Muscle of leg (tissue), 11 donors: Measurements from ENCODE around the gene REPS1. TPM values are rescaled to one million over a fixed set of nuclear protein-coding genes. Genes with fewer than 3 reads are reported as not detected.
"Not testable (repeated sequence)": the region's sequence is repeated elsewhere in the genome, so short reads cannot be mapped to it uniquely, and the experiment has no call there.

ENCODE experiments used
- DNase-seq: peaks from one replicate; pipeline ENCODE4 v3.0.0; 2013
- H3K27ac ChIP-seq: one replicate; pipeline ENCODE4 v1.5.1; 2013; ENCODE audit warnings: mild to moderate bottlenecking, low read length, control low read depth
- H3K27me3 ChIP-seq: one replicate; pipeline ENCODE4 v1.6.1; 2013; ENCODE audit warnings: low read length; ENCODE audit not compliant: control insufficient read depth, insufficient read depth
- H3K36me3 ChIP-seq: one replicate; pipeline ENCODE4 v1.6.1; 2013; ENCODE audit warnings: low read length; ENCODE audit not compliant: control insufficient read depth, insufficient read depth
- H3K4me1 ChIP-seq: one replicate; pipeline ENCODE4 v1.6.1; 2013; ENCODE audit warnings: low read length; ENCODE audit not compliant: control insufficient read depth, insufficient read depth
- H3K4me3 ChIP-seq: one replicate; pipeline ENCODE4 v1.5.1; 2013; ENCODE audit warnings: low read length, control low read depth
- H3K9me3 ChIP-seq: replicated peaks from 2 replicates; pipeline ENCODE4 v1.6.1; 2013; ENCODE audit warnings: low read depth, low read length; ENCODE audit not compliant: control insufficient read depth
- WGBS: methylation state at CpG from one replicate; pipeline ENCODE4 v1.1.5; 2013; ENCODE audit warnings: missing lambda C conversion rate; ENCODE audit not compliant: insufficient coverage; 5-methylcytosine and 5-hydroxymethylcytosine counted together
- polyA plus RNA-seq, 8 donors: library from polyadenylated mRNA; unstranded; fragments of 120-200 nt; gene quantifications; one replicate each; pipeline versions ENCODE4 v1.2.1 to v1.2.3, GENCODE V29; 2013; ENCODE audit warnings: inconsistent platforms in 1 of 8, low replicate concordance in 1 of 8; ENCODE audit not compliant: insufficient read length in 8 of 8, insufficient read depth in 1 of 8
- total RNA-seq: library from RNA; stranded (reverse); fragments of 120-200 nt; gene quantifications from one replicate; pipeline ENCODE4 v1.2.4, GENCODE V29; 2013

The REPS1 gene
- total and polyA plus RNA-seq, 9 donors: 28.2 to 49.9 (median 40.9) TPM

DNA sequence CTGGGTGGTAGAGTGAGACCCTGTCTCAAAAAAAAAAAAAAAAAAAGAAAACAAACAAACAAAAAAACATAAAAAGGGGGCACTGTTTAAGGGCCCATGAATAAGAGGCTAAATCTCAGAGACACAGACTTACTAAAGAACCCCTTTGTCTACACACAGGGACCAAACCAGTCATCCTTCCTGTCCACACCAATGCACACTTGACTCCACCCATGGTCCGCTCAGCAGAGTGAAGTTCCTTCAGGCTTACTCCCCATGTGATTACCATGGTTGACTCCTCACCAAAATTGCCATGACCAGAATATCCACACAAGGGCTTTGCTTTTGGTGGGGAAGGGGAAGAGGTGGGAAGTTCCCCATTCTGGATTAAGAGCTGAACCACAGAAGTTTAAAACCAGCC lies 19.4 kb upstream of the REPS1 start:
- H3K27me3 ChIP-seq: no peaks in the 10 kb centered on the region
- no peak overlapping the region for H3K27ac ChIP-seq
- no peaks in the 10 kb centered on the region for H3K9me3 ChIP-seq
- H3K4me3 ChIP-seq: no peak overlapping the region
- no peaks in the 10 kb centered on the region for H3K4me1 ChIP-seq
- no peaks in the 10 kb centered on the region for H3K36me3 ChIP-seq
- no peak for DNase-seq
- no CpG with 5 or more reads among the region's 1 CpG for WGBS

DNA sequence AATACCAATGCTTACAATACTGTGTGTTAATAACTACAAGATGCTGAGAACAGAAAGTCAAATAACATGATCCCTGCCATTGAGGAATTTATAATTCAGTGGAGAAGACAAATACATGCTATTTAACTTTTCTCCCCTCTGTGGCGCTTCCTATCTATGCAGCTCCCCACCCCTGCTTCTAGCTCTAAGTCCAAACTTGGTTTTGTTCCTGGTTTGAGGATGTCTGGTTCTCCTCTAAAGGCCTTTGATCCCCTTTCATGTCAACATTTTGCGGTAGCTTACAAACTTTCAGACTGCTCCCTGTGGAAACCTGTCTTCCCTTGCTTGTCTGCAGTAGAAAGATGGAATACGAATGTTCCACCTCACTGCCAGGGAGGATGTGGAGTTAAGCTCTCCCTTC lies 18.4 kb upstream of the REPS1 start:
- H3K4me1 ChIP-seq: no peaks in the 10 kb centered on the region
- no CpG with 5 or more reads among the region's 3 CpGs for WGBS
- no peaks in the 10 kb centered on the region for H3K36me3 ChIP-seq
- no peak overlapping the region for H3K4me3 ChIP-seq
- H3K27ac ChIP-seq: no peak overlapping the region
- no peaks in the 10 kb centered on the region for H3K27me3 ChIP-seq
- no peak for DNase-seq
- no peaks in the 10 kb centered on the region for H3K9me3 ChIP-seq

- no peak overlapping the region for H3K4me3 ChIP-seq
- H3K4me1 ChIP-seq: peaks cover 3% of the 10 kb centered on the region
- H3K36me3 ChIP-seq: no peaks in the 10 kb centered on the region
- no peak for DNase-seq
- no peaks in the 10 kb centered on the region for H3K27me3 ChIP-seq
- no peaks in the 10 kb centered on the region for H3K9me3 ChIP-seq
- no peak overlapping the region for H3K27ac ChIP-seq
These were observed 15.7 kb upstream of the REPS1 start for GRCh38 chr6:139003751-139004150.

DNA sequence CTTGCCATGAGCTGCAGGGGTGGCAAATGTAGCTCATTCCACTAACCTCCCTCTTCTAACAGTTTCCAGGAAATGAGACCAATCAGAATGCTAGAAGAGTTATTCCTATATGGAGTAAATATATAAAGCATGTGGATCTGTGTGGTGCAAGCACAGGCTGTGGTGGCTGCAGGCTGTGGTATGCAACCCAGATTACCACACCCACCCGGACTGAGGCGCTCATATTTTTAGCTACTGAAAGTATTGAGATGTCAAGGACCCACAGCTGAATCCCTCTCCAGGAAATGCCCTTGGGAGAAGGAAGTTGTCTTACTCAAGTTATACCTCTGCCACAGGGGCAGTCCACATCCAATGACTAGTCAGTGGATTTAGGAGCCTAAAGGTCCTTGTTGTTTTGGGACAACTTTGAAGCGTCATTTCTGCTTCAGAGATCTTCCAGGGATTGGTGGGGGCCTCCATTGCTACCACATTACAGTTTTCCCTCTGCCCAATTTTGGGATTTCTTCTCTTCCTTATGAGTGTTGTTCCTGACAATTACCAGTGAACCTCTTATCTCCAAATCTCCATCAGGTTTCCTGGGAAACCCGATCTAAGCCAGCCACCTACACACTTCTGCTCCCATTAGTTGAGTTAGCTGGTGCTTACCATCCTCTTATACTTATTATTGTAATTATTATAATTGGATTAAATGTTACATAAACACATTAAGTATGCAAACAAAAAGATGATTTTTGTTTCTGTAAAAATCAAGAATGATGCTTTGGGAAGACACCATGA lies 12.1 kb upstream of the REPS1 start:
- no peaks in the 10 kb centered on the region for H3K27me3 ChIP-seq
- peaks cover 3% of the 10 kb centered on the region for H3K4me1 ChIP-seq
- H3K27ac ChIP-seq: no peak overlapping the region
- H3K36me3 ChIP-seq: no peaks in the 10 kb centered on the region
- no peak overlapping the region for H3K4me3 ChIP-seq
- DNase-seq: no peak
- no peaks in the 10 kb centered on the region for H3K9me3 ChIP-seq
- WGBS: no CpG with 5 or more reads among the region's 4 CpGs

DNA sequence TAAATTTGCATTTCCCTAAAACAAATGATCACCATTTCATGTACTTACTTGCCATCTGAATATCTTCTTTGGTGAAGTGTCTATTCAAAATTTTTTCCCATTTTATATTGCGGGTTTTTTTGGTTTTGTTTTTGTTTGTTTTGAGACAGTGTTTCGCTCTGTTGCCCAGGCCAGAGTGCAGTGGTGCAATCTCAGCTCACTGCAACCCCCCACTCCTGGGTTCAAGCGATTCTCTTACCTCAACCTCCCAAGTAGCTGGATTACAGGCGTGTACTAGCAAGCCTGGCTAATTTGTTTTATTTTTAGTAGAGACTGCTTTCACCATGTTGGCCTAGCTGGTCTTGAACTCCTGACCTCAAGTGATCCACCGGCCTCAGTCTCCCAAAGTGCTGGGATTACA lies 9.1 kb upstream of the REPS1 start:
- WGBS: 100% methylated on average over 1 of the region's 5 CpGs
- no peak overlapping the region for H3K27ac ChIP-seq
- no peak for DNase-seq
- H3K4me1 ChIP-seq: peaks cover 3% of the 10 kb centered on the region
- H3K9me3 ChIP-seq: no peaks in the 10 kb centered on the region
- no peaks in the 10 kb centered on the region for H3K36me3 ChIP-seq
- no peak overlapping the region for H3K4me3 ChIP-seq
- no peaks in the 10 kb centered on the region for H3K27me3 ChIP-seq

- no peaks in the 10 kb centered on the region for H3K9me3 ChIP-seq
- no peaks in the 10 kb centered on the region for H3K36me3 ChIP-seq
- H3K4me3 ChIP-seq: no peak overlapping the region
- no CpG with 5 or more reads among the region's 3 CpGs for WGBS
- no peak for DNase-seq
- no peaks in the 10 kb centered on the region for H3K27me3 ChIP-seq
- peaks cover 3% of the 10 kb centered on the region for H3K4me1 ChIP-seq
- no peak overlapping the region for H3K27ac ChIP-seq
These were observed 8.5 kb upstream of the REPS1 start for GRCh38 chr6:138996524-138996923.

DNA sequence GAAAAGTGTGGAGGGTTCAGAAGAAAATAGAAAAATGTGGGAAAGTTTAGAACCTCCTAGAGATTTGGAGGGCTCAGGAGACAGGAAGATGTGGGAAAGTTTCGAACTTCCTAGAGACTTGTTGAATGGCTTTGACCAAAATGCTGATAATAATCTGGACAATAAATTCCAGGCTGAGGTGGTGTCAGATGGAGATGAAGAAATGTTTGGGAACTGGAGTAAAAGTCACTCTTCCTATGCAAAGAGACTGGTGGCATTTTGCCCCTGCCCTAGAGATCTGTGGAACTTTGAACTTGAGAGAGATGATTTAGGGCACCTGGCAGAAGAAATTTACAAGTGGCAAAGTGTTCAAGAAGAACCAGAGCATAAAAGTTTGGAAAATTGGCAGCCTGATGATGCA lies 5.4 kb upstream of the REPS1 start:
- H3K36me3 ChIP-seq, DNase-seq, H3K27ac ChIP-seq, H3K27me3 ChIP-seq, H3K9me3 ChIP-seq, H3K4me3 ChIP-seq, H3K4me1 ChIP-seq: not testable (repeated sequence)
- WGBS: 50% methylated on average over 1 of the region's 1 CpG

- H3K4me1 ChIP-seq, H3K9me3 ChIP-seq, H3K4me3 ChIP-seq, H3K27ac ChIP-seq, H3K36me3 ChIP-seq, DNase-seq, H3K27me3 ChIP-seq: not testable (repeated sequence)
- 95% methylated on average over 3 of the region's 5 CpGs for WGBS
These were observed 4.9 kb upstream of the REPS1 start for GRCh38 chr6:138992965-138993364.

GRCh38 chr6:138991206-138991605 lies 3.2 kb upstream of the REPS1 start:
- Histone ChIP-seq H3K27me3 (no peaks in the 10 kb centered on the region), H3K27ac (no peak overlapping the region), H3K9me3 (no peaks in the 10 kb centered on the region), H3K4me3 (no peak overlapping the region), H3K36me3 (no peaks in the 10 kb centered on the region), H3K4me1 (peaks cover 4% of the 10 kb centered on the region)
- no peak for DNase-seq
- WGBS: 65% methylated on average over 5 of the region's 5 CpGs

DNA sequence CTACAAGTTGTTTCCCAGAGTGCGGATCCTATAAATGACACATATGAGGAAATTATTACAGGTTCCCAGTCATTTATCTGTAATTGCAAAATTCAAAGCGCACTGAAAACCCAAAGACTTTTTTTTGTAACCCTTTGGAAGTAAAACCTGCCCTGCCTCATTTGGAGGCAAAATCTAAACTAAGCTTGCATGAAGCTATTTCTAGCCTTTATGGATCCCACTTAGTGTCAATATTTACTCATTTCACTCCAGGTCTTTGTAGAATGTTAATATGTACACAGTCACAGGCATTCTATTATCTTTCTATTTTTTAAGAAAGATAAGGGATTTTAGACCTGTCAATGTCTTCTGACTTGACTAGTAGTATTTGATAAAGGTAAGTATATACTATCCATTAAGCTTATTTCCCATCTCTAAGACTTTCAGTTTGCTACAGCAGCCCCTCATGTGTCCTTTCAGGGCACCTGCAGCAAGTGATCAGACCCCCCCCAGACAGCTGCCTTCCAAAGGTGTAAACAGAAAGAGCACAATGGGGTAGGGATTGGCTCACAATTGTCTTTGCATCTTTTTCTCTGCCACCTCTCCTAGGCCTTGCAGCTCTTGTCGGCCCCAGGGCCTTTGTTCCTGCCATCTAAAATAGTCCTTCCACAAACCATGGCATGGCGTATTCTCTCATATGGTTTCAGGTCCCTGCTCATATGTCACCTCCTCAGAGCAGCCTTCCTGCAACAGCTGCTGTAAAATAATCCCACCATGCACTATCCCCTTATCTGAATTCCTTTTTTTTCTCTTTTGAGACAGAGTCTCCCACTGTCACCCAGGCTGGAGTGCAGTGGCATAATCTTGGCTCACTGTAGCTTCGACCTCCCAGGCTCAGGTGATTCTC lies 1.3 kb upstream of the REPS1 start:
- no peak for DNase-seq
- H3K36me3 ChIP-seq: no peaks in the 10 kb centered on the region
- 90% methylated on average over 3 of the region's 5 CpGs for WGBS

More for the DNA sequence above, 1.3 kb upstream of the REPS1 start:
- Histone ChIP-seq H3K9me3 (no peaks in the 10 kb centered on the region), H3K4me1 (peaks cover 8% of the 10 kb centered on the region), H3K4me3 (no peak overlapping the region), H3K27ac (no peak overlapping the region), H3K27me3 (no peaks in the 10 kb centered on the region)
